Transverse colon (tissue), 4 donors: ENCODE measurements around the gene CARM1. TPM values are rescaled to one million over a fixed set of nuclear protein-coding genes. Genes with fewer than 3 reads are reported as not detected.

Experiments used
- DNase-seq: peaks from one replicate; pipeline ENCODE4 v3.0.0-alpha.2; 2019
- H3K27ac ChIP-seq, 4 donors: fragments of 200-600 bp; sonication (generic); 2 replicates each; pipeline ENCODE4 v1.5.1; 2016 to 2018; ENCODE audit warnings: inconsistent platforms in 4 of 4
- H3K27me3 ChIP-seq: fragments of 200-600 bp; sonication (generic); 2 replicates; pipeline ENCODE4 v1.5.1; 2017; ENCODE audit warnings: inconsistent platforms
- H3K36me3 ChIP-seq, 4 donors: fragments of 200-600 bp; sonication (generic); 2 replicates each; pipeline ENCODE4 v1.5.1; 2017 to 2019; ENCODE audit warnings: inconsistent platforms in 4 of 4
- H3K4me1 ChIP-seq, 4 donors: fragments of 200-600 bp; sonication (generic); 2 replicates each; pipeline ENCODE4 v1.5.1; 2017 to 2020; ENCODE audit warnings: inconsistent platforms in 4 of 4
- H3K4me3 ChIP-seq, 4 donors: fragments of 200-600 bp; sonication (generic); 1 replicate in 1 of 4; 2 replicates in 3 of 4; pipeline versions ENCODE4 v1.5.1 to v1.6.1; 2017 to 2019; ENCODE audit warnings: inconsistent platforms in 4 of 4
- H3K9me3 ChIP-seq, 2 donors: fragments of 200-600 bp; sonication (generic); 2 replicates each; pipeline ENCODE4 v1.5.1; 2017 to 2019; ENCODE audit warnings: inconsistent platforms in 2 of 2
- EP300 ChIP-seq: sonication (generic); formaldehyde crosslinking; IDR thresholded peaks from one replicate; pipeline ENCODE4 v1.6.1; 2017; ENCODE audit warnings: antibody characterized with exemption, low read depth
- POLR2A ChIP-seq: fragments of 450-650 bp; IDR thresholded peaks from one replicate; pipeline ENCODE4 v1.6.1; 2016; ENCODE audit warnings: antibody characterized with exemption, mild to moderate bottlenecking, moderate library complexity
- POLR2AphosphoS5 ChIP-seq, 3 donors: sonication (generic); formaldehyde crosslinking; IDR thresholded peaks; one replicate each; pipeline ENCODE4 v1.6.1; 2016; ENCODE audit warnings: antibody characterized with exemption in 3 of 3
- WGBS, 2 donors: methylation state at CpG; one replicate each; pipeline ENCODE4 v1.1.5; 2018; ENCODE audit warnings: low coverage in 1 of 2; 5-methylcytosine and 5-hydroxymethylcytosine counted together
- in situ Hi-C, 4 donors: fragments of 200-750 bp; cut with MboI; loops; one replicate each; pipeline versions ENCODE4 v1.15.0 to v1.15.1; 2017; ENCODE audit warnings: low sequenced_read_pairs in 3 of 4, low pct_ligation_motif_present in 1 of 4, low pct_unique_long_range_greater_than_20kb in 1 of 4
- intact Hi-C: fragments of 100-400 bp; cut with DNase I; formaldehyde crosslinking; loops from one replicate; pipeline ENCODE4 v1.15.1; 2023; ENCODE audit warnings: low total_unique reads
- total RNA-seq, 4 donors: library from RNA; depleted of rRNA; stranded (reverse); fragments of >200 nt; gene quantifications; one replicate each; pipeline ENCODE4 v1.1.0, GENCODE V29; 2016
- TF ChIP-seq, protein P1 (sequence below), 5 experiments: fragments of 200-600 bp in 3 of 5; fragments of 450-650 bp in 2 of 5; sonication (generic) in 3 of 5; IDR thresholded peaks; 1 replicate in 2 of 5; 2 replicates in 3 of 5; pipeline ENCODE4 v1.5.1; 2016 to 2017; ENCODE audit warnings: antibody characterized with exemption in 5 of 5, inconsistent platforms in 3 of 5, mild to moderate bottlenecking in 2 of 5, moderate library complexity in 1 of 5

Gene CARM1
- total RNA-seq, 4 donors from 2014 or later: 24.9 to 47.6 (median 35.6) TPM

DNA sequence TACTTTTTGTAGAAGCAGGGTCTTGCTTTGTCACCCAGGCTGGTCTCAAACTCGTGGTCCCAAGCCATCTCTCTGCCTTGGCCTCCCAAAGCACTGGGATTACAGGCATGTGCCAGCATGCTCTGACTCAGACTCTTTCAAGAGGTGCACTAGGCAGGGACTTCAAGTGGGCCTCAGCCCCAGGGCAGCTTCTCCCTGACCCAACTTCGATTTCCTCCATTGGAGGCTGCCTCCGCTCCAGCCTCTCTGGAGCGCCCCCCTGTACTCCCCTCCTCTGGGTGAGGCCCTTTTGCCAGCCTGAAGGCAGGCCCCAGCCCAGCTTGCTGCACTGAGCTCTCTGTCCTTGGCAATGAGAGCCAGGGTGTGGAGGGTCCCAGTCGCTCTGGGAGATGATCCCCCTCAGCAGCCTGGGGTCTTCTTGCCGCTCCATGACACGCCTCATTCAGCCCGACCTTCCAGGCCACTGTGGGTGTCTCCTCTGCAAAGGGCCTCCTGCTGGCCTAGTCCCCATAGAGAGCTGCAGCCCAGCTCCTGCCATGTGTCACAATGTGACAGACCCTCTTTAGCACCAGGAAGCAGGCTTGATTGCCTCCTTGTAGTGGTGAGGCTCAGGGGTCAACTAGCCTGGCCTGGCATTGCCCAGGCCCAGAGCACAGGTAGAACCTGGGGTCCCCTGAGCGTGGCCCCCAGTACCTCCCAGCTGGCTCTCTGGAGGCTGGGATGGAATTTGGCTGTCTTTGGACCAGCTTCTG lies 16.4 kb downstream of the CARM1 start:
- intact Hi-C loops (no loop called here), in situ Hi-C loops (no loop called here)
- Histone ChIP-seq H3K4me1 (peaks cover 28 to 60% (median 46%) of the 10 kb centered on the region in 4 donors), H3K36me3 (no peaks in the 10 kb centered on the region), H3K4me3 (no peak overlapping the region), H3K9me3 (no peaks in the 10 kb centered on the region), H3K27ac (peak overlapping the region in 3 of 4 donors; percentile 13 to 29 (median 17)), H3K27me3 (no peaks in the 10 kb centered on the region)
- TF ChIP-seq POLR2AphosphoS5 (IDR thresholded peaks at IDR 0.05): no peak
- TF ChIP-seq EP300: no peak
- TF ChIP-seq POLR2A: no peak
- TF ChIP-seq, protein P1, sequence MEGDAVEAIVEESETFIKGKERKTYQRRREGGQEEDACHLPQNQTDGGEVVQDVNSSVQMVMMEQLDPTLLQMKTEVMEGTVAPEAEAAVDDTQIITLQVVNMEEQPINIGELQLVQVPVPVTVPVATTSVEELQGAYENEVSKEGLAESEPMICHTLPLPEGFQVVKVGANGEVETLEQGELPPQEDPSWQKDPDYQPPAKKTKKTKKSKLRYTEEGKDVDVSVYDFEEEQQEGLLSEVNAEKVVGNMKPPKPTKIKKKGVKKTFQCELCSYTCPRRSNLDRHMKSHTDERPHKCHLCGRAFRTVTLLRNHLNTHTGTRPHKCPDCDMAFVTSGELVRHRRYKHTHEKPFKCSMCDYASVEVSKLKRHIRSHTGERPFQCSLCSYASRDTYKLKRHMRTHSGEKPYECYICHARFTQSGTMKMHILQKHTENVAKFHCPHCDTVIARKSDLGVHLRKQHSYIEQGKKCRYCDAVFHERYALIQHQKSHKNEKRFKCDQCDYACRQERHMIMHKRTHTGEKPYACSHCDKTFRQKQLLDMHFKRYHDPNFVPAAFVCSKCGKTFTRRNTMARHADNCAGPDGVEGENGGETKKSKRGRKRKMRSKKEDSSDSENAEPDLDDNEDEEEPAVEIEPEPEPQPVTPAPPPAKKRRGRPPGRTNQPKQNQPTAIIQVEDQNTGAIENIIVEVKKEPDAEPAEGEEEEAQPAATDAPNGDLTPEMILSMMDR (IDR thresholded peaks at IDR 0.05): no peak
- 76% methylated on average over 9 of the region's 9 CpGs; no CpG with 5 or more reads in 1 of the 2 donors for WGBS, 2 donors
- DNase-seq: no peak

DNA sequence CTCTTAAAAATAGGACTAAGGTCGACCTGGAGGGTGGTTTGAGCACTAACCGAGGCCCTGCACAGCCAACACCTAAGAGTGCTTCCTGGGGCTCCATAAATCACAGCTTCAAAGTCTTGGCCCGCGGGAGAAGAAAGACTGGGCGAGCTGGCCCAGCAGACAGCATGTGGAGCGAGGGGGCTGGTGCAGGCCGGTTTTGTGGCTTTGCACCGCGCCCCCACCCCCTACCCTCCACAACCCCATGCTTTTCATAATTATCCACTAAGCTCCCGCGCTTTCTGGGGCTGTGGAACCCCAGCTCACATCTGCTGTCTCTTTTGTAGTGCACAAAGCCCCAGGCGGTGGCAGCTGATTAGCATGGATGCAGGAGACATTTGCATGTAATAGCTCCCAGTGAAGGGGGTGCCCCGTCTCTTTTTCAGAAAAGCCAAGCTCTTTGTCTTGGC lies 17.1 kb downstream of the CARM1 start:
- H3K27ac ChIP-seq: peak overlapping the region in 3 of 4 donors; percentile 13 to 29 (median 17)
- H3K4me3 ChIP-seq: no peak overlapping the region
- no peak for DNase-seq
- TF ChIP-seq POLR2AphosphoS5 (IDR thresholded peaks at IDR 0.05) (no peak), EP300 (no peak), POLR2A (no peak)
- TF ChIP-seq, protein P1 (IDR thresholded peaks at IDR 0.05): no peak
- in situ Hi-C loops: no loop called here
- 36% methylated on average over 13 of the region's 13 CpGs; no CpG with 5 or more reads in 1 of the 2 donors for WGBS, 2 donors
- intact Hi-C loops: no loop called here
- H3K27me3 ChIP-seq: no peaks in the 10 kb centered on the region
- H3K9me3 ChIP-seq: no peaks in the 10 kb centered on the region
- peaks cover 28 to 65% (median 48%) of the 10 kb centered on the region in 4 donors for H3K4me1 ChIP-seq
- H3K36me3 ChIP-seq: no peaks in the 10 kb centered on the region

DNA sequence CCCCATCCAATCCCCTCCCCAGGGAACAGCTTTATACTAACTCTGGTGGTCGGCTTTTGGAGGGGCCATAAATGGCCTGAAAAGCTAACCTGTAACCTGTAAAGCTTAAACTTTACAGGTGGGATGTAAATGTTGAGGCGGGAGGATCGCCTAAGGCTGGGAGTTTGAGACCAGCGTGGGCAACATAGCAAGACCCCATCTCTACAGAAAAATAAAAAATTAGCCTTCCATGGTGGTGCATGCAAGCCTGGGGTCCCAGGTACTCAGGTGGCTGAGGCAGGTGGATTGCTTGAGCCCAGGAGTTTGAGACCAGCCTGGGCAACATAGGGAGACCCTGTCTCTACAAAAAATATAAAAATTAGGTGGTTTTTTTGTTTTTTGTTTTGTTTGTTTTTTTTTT lies 18.5 kb downstream of the CARM1 start:
- intact Hi-C loops (no loop called here), in situ Hi-C loops (no loop called here)
- no peak for TF ChIP-seq EP300
- TF ChIP-seq, protein P1 (IDR thresholded peaks at IDR 0.05): no peak
- no peak for TF ChIP-seq POLR2A
- TF ChIP-seq POLR2AphosphoS5 (IDR thresholded peaks at IDR 0.05): no peak
- Histone ChIP-seq H3K27me3 (no peaks in the 10 kb centered on the region), H3K4me3 (no peak overlapping the region), H3K4me1 (peaks cover 28 to 56% (median 45%) of the 10 kb centered on the region in 4 donors), H3K27ac (no peak overlapping the region), H3K36me3 (no peaks in the 10 kb centered on the region), H3K9me3 (no peaks in the 10 kb centered on the region)
- DNase-seq: no peak
- 81 to 94% methylated on average over 3 to 4 of the region's 4 CpGs for WGBS, 2 donors

DNA sequence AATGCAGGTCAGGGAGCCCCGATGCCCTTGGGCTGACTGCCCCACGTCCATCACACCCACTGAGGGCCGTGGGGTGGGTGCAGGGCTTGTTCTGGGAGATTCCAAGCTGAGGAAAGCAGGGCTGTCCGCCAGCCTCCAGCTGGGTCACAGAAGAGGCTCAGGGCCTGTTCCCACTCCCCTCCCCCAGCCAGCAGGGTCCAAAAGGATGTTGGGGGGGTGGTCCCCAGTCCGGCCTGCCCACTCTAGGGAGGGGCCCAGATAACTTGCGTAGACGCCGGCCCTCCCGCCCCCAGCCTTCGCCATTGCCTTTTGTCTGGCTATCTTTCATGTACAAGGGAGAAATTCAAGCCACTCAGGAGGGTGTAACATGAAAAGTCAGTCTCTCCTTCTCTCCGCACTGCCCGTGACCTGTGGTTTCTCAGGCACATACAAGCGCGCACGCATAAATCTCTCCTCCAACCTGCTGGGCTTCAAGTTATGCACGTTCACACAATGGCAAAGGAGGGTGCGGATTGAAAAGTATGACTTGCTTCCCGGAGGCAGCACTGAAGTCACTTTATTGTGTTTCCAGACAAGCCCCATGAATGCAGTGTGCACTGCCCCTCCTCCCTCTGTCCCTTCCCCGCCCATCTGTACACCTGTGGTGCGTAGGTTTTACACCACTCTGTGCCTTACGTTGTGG lies 20.2 kb downstream of the CARM1 start:
- TF ChIP-seq POLR2AphosphoS5 (IDR thresholded peaks at IDR 0.05): peak; percentile 40 to 87 (median 82)
- TF ChIP-seq, protein P1 (IDR thresholded peaks at IDR 0.05): no peak
- no peak for TF ChIP-seq EP300
- peak; percentile 79 for TF ChIP-seq POLR2A
- Histone ChIP-seq H3K9me3 (no peaks in the 10 kb centered on the region), H3K27me3 (no peaks in the 10 kb centered on the region), H3K27ac (peak overlapping the region; percentile 80 to 88 (median 83)), H3K4me1 (peaks cover 33 to 53% (median 46%) of the 10 kb centered on the region in 4 donors), H3K4me3 (no peak overlapping the region), H3K36me3 (no peaks in the 10 kb centered on the region)
- 20 to 42% methylated on average over 1 to 21 of the region's 21 CpGs for WGBS, 2 donors
- intact Hi-C loops (no loop called here), in situ Hi-C loops (no loop called here)
- peak; percentile 84 for DNase-seq
